Dermis microvascular lymphatic vessel endothelial cell (primary cell): ENCODE measurements around the gene SNRPD1. TPM values are rescaled to one million over a fixed set of nuclear protein-coding genes. Genes with fewer than 3 reads are reported as not detected.
"Not testable (repeated sequence)": the region's sequence is repeated elsewhere in the genome, so short reads cannot be mapped to it uniquely, and the experiment has no call there.

Experiments
- DNase-seq, 2 donors: peaks; one replicate each; pipeline versions ENCODE4 v3.0.0 to v3.0.0-alpha.2; 2010; ENCODE audit warnings: low read depth in 2 of 2
- total RNA-seq: library from RNA; depleted of rRNA; stranded (reverse); fragments of >200 nt; gene quantifications from 2 replicates; pipeline ENCODE4 v1.2.1, GENCODE V29; 2014

Gene SNRPD1
- total RNA-seq, 1 donor from 2014 or later: 14.1 TPM

DNA sequence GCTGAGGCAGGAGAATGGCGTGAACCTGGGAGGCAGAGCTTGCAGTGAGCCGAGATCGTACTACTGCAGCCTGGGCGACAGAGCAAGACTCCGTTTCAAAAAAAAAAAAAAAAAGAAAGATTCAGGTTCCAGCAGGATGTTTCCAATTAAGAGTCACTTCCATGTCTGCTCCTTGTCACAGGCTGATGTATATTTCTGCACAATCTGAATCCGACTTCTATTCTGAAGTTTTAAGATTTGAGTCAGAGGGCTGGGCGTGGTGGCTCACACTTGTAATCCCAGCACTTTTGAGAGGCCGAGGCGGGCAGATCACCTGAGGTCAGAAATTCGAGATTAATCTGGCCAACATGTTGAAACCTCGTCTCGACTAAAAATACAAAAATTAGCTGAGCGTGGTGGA, 24.7 kb downstream of the SNRPD1 start:
- DNase-seq: no peak

DNA sequence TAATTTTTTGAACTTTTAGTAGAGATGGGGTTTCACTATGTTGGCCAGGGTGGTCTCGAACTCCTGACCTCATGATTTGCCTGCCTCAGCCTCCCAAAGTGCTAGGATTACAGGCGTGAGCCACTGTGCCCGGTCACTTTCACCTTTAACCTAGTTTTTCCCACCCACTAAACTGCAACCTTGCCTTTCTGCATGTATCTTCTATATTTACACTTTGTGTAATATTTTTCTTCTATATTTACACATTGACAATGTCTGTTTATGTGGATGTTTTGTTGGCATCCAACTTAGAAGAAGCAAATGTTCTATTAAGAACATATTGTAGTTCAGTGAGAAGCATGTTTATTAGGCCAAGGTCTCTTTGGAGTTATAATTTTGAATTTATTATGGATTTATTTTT, 26.7 kb downstream of the SNRPD1 start:
- DNase-seq: no peak

DNA sequence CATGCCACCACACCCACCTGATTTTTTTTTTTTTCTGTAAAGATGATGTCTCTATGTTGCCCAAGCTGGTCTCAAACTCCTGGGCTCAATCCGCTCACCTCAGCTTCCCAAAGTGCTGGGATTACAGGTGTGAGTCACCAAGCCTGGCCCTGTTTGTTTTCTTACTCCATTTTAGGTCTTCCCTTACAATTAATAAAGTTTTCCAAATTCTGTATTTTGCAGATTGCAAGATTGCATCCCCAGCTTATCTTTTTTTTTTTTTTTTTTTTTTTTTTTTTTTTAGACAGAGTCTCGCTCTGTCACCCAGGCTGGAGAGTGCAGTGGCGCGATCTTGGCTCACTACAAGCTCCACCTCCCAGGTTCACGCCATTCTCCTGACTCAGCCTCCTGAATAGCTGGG, 28.3 kb downstream of the SNRPD1 start:
- DNase-seq: not testable (repeated sequence)

DNA sequence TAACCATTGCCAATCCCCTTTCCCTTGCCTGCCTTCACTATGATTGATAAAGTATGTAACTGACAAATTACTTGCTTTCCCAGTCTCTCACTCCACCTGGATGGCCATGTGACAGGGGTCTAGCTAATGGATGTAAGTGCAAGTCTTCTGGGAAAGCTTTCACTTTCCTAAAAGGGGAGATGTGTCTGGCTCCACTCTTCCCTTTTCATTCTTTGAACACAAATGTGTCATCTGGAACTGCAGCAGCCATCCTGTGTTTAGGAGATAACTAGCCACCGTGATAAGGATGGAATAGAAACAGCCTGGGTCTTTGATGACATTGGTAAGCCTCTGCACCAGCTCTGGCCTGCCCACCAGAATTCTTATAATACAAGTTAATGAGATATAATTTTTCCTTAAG, 38.2 kb downstream of the SNRPD1 start:
- no peak for DNase-seq

DNA sequence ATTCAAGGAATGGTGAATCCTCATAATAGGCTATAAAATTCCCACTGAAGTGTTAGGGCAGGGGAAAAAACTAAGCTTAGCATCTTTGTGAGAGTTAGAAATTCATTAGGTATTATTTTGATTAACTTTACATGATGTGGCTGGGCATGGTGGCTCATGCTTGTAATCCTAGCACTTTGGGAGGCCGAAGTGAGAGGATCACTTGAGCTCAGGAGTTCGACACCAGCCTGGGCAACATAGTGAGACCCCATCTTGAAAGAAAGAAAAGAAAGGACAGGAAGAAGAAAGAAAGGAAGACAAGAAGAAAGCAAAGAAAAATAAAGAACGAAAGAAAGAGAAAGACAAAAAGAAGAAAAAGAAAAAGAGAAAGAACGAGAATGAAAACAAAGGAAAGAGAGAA, 40.0 kb downstream of the SNRPD1 start:
- DNase-seq: no peak

DNA sequence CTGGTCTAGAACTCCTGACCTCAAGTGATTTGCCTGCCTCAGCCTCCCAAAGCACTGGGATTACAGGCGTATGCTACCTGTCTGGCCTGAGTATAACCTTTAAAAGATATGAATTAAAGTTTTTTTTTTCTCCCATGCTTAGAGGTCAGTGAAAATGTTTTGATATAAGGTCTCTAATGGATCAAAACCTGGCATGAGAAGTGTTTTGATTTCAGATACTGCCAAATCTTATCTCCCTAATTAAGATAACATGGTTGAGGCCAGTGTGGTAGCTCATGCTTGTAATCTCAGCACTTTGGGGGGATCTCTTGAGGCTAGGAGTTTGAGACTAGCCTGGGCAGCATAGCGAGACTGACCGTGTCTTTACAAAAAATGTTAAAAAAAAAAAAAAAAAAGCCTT, 41.2 kb downstream of the SNRPD1 start:
- DNase-seq: no peak

DNA sequence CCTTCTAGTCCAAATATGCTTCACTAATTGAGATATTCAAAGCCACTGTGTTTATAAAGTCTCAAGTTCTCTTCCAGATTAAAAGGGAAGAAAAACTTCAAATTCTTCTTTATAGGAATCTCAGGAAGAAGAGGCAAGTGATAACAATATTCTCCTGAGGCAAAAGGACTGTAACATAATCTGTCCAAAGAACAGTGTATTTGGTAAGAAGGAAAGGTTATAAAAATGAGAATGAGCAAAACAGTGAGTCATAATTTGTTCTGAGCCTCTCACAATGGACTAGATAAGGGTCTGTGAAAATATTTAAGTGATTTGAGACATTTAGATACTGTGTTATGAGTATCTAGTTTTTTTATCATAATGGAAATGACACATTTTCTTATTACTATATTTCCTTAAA, 44.3 kb downstream of the SNRPD1 start:
- DNase-seq: peak in 1 of 2 donors; percentile 50

DNA sequence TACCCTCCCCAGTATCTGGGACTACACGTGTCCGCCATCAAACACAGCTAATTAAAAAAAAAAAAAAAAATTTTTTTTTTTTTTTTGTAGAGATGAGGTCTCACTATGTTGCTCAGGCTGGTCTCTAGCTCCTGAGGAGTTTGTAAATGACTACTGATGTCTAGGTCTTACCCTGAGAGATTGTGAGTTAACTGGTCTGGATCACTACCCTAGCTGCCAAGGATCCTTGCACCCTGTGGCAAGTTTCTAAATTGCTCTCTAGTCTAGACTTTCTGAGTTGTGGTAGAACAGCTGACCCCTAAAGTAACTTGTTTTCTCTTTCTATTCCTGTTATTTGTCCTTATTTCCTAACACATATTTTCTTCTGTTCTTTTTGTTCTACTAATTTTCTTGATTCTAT, 48.0 kb downstream of the SNRPD1 start:
- no peak for DNase-seq

DNA sequence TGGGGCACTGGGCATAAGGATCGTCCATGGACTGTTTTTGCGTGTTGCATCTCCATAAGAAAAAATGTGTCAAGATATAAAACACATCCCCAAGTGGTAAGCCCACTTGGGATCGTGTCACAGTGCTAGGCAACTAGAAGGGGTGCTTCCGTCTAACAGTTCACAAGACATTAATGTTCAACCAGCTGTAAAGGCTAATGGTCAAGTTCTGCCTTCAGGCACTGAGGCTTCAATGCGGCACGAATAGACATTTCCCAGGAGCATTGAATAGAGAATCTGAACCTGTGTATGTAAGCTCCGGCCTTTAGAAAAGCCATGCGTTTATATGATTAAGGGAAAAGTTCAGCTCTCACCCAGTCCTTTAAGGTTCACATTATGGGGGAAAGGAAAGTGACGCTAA, 50.5 kb downstream of the SNRPD1 start:
- no peak for DNase-seq

DNA sequence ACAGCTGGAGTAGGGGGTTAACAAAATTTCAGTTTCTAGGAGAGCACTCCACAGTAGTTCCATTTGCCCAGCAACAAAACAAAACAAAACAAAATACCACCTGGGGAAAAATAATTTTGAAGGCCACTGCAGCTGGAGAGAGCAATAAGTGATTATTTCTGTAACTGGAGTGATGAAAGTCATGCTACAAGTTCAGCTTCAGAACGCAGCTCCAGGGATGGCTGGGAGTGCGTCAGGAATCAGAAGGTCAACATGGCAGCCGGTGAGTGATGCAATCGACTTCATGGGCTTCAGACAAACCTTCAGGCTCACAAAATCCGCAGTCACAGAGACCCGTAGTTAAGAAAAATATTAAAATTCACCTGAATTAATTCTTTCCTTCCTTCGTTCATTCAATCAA, 51.5 kb downstream of the SNRPD1 start:
- no peak for DNase-seq

DNA sequence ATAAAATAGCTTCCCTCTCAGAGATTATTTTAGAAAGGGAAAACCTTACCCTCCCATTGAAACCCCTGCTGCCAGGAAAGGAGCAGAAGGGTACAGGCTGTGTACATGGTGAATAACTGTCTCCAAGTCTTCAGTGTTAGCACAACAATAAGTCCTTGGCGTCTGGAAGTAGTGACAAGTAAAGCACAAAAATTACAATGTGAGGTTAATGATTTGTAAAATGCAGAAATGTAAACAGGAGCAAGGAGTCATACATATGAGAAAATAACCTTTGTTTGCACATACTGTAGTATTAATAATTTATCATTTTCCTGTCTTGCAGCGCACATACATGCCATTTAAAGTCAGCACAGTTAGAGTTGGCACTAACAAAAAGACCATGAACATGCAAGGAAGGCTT, 52.0 kb downstream of the SNRPD1 start:
- no peak for DNase-seq

DNA sequence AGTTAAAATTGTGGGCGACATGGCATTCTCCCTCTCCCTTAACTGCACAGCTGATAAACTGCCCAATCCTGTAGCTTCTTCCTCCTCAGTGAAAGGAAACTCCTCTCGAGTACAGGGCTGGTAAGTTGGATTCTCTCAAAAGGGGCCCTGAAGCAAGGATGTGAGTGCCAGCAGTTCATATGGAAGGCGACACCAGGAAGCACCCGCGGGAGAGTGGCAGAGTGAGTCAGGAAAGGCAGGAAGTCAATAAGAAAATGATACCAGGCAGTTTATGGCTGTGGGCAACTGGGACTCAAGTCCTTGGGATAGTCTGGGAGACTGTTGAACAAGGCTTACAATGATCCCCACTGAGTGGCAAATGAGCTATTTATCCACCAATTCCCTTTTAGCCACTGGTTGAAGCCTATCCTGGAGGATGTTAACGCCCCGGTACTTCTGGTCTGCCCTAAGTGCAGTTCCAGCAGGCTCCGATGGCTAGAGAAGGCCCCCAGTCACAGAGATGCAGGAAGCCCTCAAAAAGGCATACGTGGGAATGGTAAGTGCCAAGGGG, 57.7 kb downstream of the SNRPD1 start:
- peak in 1 of 2 donors; percentile 53 for DNase-seq

DNA sequence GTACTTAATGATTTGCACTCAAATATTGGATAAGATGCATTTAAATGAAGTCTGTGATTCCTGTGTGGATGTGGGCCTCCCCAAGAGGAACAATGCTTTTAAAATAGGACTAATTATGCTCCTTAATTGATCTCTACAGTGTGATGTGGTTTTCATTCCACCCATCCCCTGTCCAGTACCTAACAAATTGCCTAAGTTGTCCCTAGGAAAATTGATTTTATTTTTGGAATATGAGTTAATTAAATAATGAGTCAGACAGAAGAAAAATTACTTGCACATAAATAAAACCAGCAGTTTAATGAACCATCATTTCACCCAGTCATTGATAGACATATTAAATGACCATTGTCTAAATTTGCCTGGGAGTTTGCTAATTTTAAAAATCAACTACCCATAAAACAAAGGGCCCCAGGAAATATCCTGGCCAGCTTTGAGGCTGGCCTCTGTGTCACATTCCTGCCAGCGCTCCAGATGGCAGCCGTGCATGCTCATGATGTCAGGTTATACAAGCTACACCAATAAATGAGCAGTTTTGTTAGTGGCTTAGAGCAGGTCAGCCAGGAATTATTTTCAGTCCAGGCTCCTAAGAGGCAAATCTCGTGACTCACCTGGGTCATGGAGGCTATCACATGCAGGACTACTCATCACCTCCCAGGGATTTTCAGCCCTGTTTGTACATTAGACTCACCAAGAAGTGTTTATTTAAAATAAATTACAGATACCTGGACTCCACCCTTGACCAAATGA, 60.6 kb downstream of the SNRPD1 start:
- peak in 1 of 2 donors; percentile 40 for DNase-seq

DNA sequence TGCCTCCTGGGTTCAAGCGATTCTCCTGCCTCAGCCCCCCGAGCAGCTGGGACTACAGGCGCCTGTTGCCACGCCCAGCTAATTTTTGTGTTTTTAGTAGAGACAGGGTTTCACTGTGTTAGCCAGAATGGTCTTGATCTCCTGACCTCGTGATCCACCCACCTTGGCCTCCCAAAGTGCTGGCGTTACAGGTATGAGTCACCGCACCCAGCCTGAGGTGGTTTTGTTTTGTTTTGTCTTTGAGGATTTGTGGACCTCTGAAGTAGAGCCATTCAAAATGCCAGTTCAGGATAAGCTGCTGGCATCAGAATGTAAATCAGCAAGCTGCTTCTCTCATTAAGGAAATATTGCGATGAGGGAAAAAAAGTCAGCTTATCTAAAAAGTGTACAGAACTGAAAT, 63.2 kb downstream of the SNRPD1 start:
- DNase-seq: not testable (repeated sequence)

DNA sequence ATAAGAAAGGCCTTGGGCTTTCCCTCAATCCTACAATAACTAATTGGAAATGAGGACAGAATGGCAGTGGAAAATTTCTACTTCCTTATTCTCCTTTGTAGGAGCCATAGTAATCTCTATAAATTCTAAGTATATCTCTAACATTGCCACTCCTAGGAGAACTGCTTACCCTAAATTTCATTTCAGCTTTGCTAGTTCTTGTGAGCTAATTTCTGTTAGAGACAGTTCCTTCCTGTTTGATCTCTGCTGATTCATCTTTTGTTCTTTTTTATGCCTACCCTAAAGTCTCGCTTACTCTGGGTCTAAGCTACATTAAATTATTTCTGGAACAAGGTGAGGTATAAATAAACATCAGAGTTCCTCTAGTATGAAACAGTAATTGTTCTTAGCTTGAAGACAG, 66.7 kb downstream of the SNRPD1 start:
- DNase-seq: peak in 1 of 2 donors; percentile 24

DNA sequence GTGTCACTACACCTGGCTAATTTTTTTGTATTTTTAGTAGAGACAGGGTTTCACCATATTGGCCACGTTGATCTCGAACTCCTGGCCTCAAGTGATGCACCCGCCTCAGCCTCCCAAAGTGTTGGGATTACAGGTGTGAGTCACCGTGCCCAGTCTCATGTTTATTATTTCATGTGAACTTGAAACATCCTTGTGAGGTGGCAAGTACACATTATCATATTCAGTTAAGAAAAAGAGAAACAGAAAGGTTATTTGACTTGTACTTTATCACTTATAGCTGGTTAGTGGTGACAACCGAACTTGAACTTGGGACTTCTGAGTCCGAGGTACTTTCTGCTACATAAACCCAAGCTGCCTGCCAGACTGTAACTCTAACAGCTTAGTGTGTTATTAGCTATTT, 68.0 kb downstream of the SNRPD1 start:
- DNase-seq: no peak

DNA sequence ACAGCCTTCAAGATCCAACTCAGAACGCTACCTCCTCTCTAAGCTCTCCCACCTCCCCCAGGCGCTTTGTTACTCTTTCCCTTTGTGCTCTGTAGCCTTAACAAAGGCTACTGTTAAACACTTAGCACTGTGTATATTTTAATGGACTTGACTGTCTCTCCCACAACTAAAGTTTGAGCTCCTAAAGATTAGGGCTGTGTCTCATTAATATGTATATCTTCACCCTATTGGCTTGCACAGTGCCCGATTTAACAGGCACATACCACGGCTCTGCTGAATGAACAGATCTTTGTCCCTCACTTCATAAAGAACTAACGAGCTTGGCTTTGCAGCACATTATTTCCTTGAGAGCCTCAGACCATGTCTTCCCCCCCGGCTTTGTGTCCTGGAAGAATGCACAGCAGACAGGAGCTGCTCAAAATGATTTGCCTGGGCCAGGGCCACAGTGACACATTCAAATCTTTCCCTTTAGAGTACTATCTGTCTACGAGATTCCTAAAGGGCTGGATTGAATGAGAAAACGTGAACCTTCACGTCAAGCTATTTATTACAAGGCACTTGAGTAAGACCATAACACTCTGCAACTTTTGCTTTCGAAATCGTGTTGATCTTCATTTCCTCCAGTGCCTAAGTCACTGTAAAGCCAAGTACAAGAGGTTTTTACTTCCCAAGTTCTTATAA, 70.4 kb downstream of the SNRPD1 start:
- DNase-seq: peak in 1 of 2 donors; percentile 33

Other genes with a start within 250 kb of the SNRPD1 start
- 9.5 and 10.0 TPM in 2 replicates for gene ESCO1, start 11.6 kb upstream of the SNRPD1 start, total RNA-seq
- gene ABHD3, start 92.5 kb downstream of the SNRPD1 start, total RNA-seq: 4.1 and 4.3 TPM in 2 replicates
- 36.5 and 40.1 TPM in 2 replicates for gene MIB1, start 128.5 kb downstream of the SNRPD1 start, total RNA-seq